CD14-positive monocyte (primary cell): Measurements from ENCODE around the gene LETM1. TPM values are rescaled to one million over a fixed set of nuclear protein-coding genes. Genes with fewer than 3 reads are reported as not detected.
A peak's percentile ranks its signal among the peaks of the same experiment; 100 is the strongest.

Experiments
- DNase-seq, 3 donors: peaks; one replicate each; pipeline ENCODE4 v3.0.0-alpha.2; 2011 to 2022
- H2AFZ ChIP-seq: 2 replicates; pipeline ENCODE4 v1.6.0; 2012; ENCODE audit warnings: mild to moderate bottlenecking, low read depth, low read length, inconsistent platforms; ENCODE audit not compliant: insufficient read depth, poor library complexity, severe bottlenecking
- H3K27ac ChIP-seq, 2 donors: 1 replicate in 1 of 2; 2 replicates in 1 of 2; pipeline ENCODE4 v1.5.1; 2012 to 2013; ENCODE audit warnings: low read length in 2 of 2, control low read depth in 1 of 2, inconsistent platforms in 1 of 2, low read depth in 1 of 2, mild to moderate bottlenecking in 1 of 2
- H3K27me3 ChIP-seq, 2 donors: one replicate each; pipeline versions ENCODE4 v1.6.0 to v1.6.1; 2011 to 2013; ENCODE audit warnings: low read length in 2 of 2; ENCODE audit not compliant: control insufficient read depth in 2 of 2, insufficient read depth in 2 of 2
- H3K36me3 ChIP-seq, 2 donors: replicated peaks in 1 of 2; 1 replicate in 1 of 2; 2 replicates in 1 of 2; pipeline versions ENCODE4 v1.5.1 to v1.6.1; 2012 to 2013; ENCODE audit warnings: low read length in 2 of 2, control low read depth in 1 of 2, inconsistent platforms in 1 of 2, mild to moderate bottlenecking in 1 of 2; ENCODE audit not compliant: insufficient read depth in 2 of 2, control insufficient read depth in 1 of 2
- H3K4me1 ChIP-seq, 2 donors: 1 replicate in 1 of 2; 2 replicates in 1 of 2; pipeline versions ENCODE4 v1.5.1 to v1.6.1; 2012 to 2013; ENCODE audit warnings: low read length in 2 of 2, control low read depth in 1 of 2, inconsistent platforms in 1 of 2, mild to moderate bottlenecking in 1 of 2, moderate library complexity in 1 of 2; ENCODE audit not compliant: insufficient read depth in 2 of 2, control insufficient read depth in 1 of 2
- H3K4me2 ChIP-seq: replicated peaks from 2 replicates; pipeline ENCODE3; 2012; ENCODE audit warnings: low read length, moderate library complexity, mild to moderate bottlenecking; ENCODE audit not compliant: poor library complexity, severe bottlenecking; ENCODE audit errors: extremely low read depth
- H3K4me3 ChIP-seq, 3 experiments: fragments of 200-600 bp in 1 of 3; sonication (generic) in 1 of 3; replicated peaks in 1 of 3; 1 replicate in 2 of 3; 2 replicates in 1 of 3; pipeline ENCODE4 v1.5.1; 2011 to 2013; ENCODE audit warnings: low read length in 3 of 3, mild to moderate bottlenecking in 3 of 3, control low read depth in 2 of 3, low read depth in 2 of 3, inconsistent platforms in 1 of 3, moderate library complexity in 1 of 3
- H3K79me2 ChIP-seq: 2 replicates; pipeline ENCODE4 v1.6.0; 2012; ENCODE audit warnings: mild to moderate bottlenecking, control low read depth, inconsistent platforms, low read length, moderate library complexity; ENCODE audit not compliant: insufficient read depth
- H3K9ac ChIP-seq: 2 replicates; pipeline ENCODE4 v1.6.0; 2017; ENCODE audit warnings: low read length, mild to moderate bottlenecking; ENCODE audit not compliant: insufficient read depth, poor library complexity, severe bottlenecking
- H3K9me3 ChIP-seq, 2 donors: replicated peaks in 1 of 2; 1 replicate in 1 of 2; 2 replicates in 1 of 2; pipeline versions ENCODE4 v1.5.1 to v1.6.1; 2012 to 2013; ENCODE audit warnings: low read length in 2 of 2, control low read depth in 1 of 2; ENCODE audit not compliant: control insufficient read depth in 1 of 2, insufficient read depth in 1 of 2
- H4K20me1 ChIP-seq: 2 replicates; pipeline ENCODE4 v1.6.0; 2012; ENCODE audit warnings: mild to moderate bottlenecking, low read length, control low read depth, moderate library complexity; ENCODE audit not compliant: insufficient read depth
- H3K27ac Mint-ChIP-seq, 7 donors: one replicate each; pipeline ENCODE4 v1.8.0; 2020; ENCODE audit warnings: mild to moderate bottlenecking in 7 of 7, mixed read lengths in 7 of 7, moderate library complexity in 6 of 7, inconsistent platforms in 2 of 7
- H3K27me3 Mint-ChIP-seq, 3 donors: one replicate each; pipeline ENCODE4 v1.8.0; 2021 to 2022; ENCODE audit warnings: low read depth in 3 of 3, mild to moderate bottlenecking in 3 of 3, mixed read lengths in 3 of 3, moderate library complexity in 3 of 3, inconsistent platforms in 1 of 3
- H3K36me3 Mint-ChIP-seq, 2 donors: one replicate each; pipeline ENCODE4 v1.8.0; 2020; ENCODE audit warnings: mixed read lengths in 2 of 2, inconsistent platforms in 1 of 2, mild to moderate bottlenecking in 1 of 2
- H3K4me1 Mint-ChIP-seq: one replicate; pipeline ENCODE4 v1.8.0; 2020; ENCODE audit warnings: mild to moderate bottlenecking, mixed read lengths
- H3K4me3 Mint-ChIP-seq, 2 donors: one replicate each; pipeline ENCODE4 v1.8.0; 2020; ENCODE audit warnings: mild to moderate bottlenecking in 2 of 2, mixed read lengths in 2 of 2, moderate library complexity in 1 of 2
- H3K9me3 Mint-ChIP-seq, 7 donors: one replicate each; pipeline ENCODE4 v1.8.0; 2020 to 2022; ENCODE audit warnings: mixed read lengths in 7 of 7, mild to moderate bottlenecking in 6 of 7, moderate library complexity in 6 of 7, inconsistent platforms in 2 of 7
- WGBS: methylation state at CpG from one replicate; pipeline ENCODE4 v1.1.5; 2013; ENCODE audit warnings: missing lambda C conversion rate; ENCODE audit not compliant: insufficient coverage; 5-methylcytosine and 5-hydroxymethylcytosine counted together
- intact Hi-C, 2 donors: fragments of 100-400 bp; cut with micrococcal nuclease; formaldehyde crosslinking; loops; one replicate each; pipeline versions ENCODE4 v1.15.0 to v1.15.1; 2023
- polyA plus RNA-seq, 3 donors: library from polyadenylated mRNA; depleted of rRNA in 1 of 3; unstranded in 2 of 3; stranded (reverse) in 1 of 3; fragments of 300-500 nt in 2 of 3; fragments of >200 nt in 1 of 3; fragmentation: Illumina TruSeq in 2 of 3; gene quantifications; 1 replicate in 2 of 3; 2 replicates in 1 of 3; pipeline ENCODE4 v1.2.3, GENCODE V29; 2012 to 2021
- TF ChIP-seq, protein P1 (sequence below): fragments of 200-600 bp; IDR thresholded peaks from one replicate; pipeline ENCODE4 v1.8.0; 2022; ENCODE audit warnings: antibody characterized with exemption, mild to moderate bottlenecking

Gene LETM1
- polyA plus RNA-seq, 3 donors = 6.2 to 18.6 (median 9.0) TPM

GRCh38 chr4:1898681-1899080 lies 42.7 kb upstream of the LETM1 start:
- peaks cover 0 to 1% (median 0%) of the 10 kb centered on the region in 3 donors for H3K27me3 Mint-ChIP-seq
- Histone ChIP-seq H3K9me3 (no peaks in the 10 kb centered on the region), H3K4me1 (peaks cover 0 to 2% of the 10 kb centered on the region in 2 donors), H3K27ac (no peak overlapping the region), H3K27me3 (no peaks in the 10 kb centered on the region), H3K4me3 (no peak overlapping the region), H3K79me2 (peaks cover 96% of the 10 kb centered on the region), H2AFZ (no peak overlapping the region), H3K4me2 (no peak overlapping the region), H3K36me3 (peaks cover 25 to 37% of the 10 kb centered on the region in 2 donors), H4K20me1 (no peaks in the 10 kb centered on the region), H3K9ac (no peak overlapping the region)
- TF ChIP-seq, protein P1, sequence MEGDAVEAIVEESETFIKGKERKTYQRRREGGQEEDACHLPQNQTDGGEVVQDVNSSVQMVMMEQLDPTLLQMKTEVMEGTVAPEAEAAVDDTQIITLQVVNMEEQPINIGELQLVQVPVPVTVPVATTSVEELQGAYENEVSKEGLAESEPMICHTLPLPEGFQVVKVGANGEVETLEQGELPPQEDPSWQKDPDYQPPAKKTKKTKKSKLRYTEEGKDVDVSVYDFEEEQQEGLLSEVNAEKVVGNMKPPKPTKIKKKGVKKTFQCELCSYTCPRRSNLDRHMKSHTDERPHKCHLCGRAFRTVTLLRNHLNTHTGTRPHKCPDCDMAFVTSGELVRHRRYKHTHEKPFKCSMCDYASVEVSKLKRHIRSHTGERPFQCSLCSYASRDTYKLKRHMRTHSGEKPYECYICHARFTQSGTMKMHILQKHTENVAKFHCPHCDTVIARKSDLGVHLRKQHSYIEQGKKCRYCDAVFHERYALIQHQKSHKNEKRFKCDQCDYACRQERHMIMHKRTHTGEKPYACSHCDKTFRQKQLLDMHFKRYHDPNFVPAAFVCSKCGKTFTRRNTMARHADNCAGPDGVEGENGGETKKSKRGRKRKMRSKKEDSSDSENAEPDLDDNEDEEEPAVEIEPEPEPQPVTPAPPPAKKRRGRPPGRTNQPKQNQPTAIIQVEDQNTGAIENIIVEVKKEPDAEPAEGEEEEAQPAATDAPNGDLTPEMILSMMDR = no peak
- H3K4me3 Mint-ChIP-seq = peak overlapping the region in 1 of 2 donors; percentile 59
- no peaks in the 10 kb centered on the region for H3K9me3 Mint-ChIP-seq
- H3K4me1 Mint-ChIP-seq = peaks cover 4% of the 10 kb centered on the region
- intact Hi-C loops = loop anchor here (2.0 to 5.0 kb wide), 2 partner anchors 151 to 152 kb away; no protein-coding TSS in a partner anchor
- no peak overlapping the region for H3K27ac Mint-ChIP-seq
- no CpG with 5 or more reads among the region's 1 CpG for WGBS
- DNase-seq = no peak
- peaks cover 31 to 57% of the 10 kb centered on the region in 2 donors for H3K36me3 Mint-ChIP-seq

GRCh38 chr4:1898007-1898406 lies 42.1 kb upstream of the LETM1 start:
- WGBS = 95% methylated on average over 4 of the region's 6 CpGs
- no peak overlapping the region for H3K4me2 ChIP-seq
- peaks cover 0 to 2% of the 10 kb centered on the region in 2 donors for H3K4me1 ChIP-seq
- H3K27me3 Mint-ChIP-seq = peaks cover 0 to 1% (median 0%) of the 10 kb centered on the region in 3 donors
- DNase-seq = no peak
- TF ChIP-seq, protein P1 = no peak
- peaks cover 21 to 33% of the 10 kb centered on the region in 2 donors for H3K36me3 ChIP-seq
- peaks cover 4% of the 10 kb centered on the region for H3K4me1 Mint-ChIP-seq
- intact Hi-C loops = loop anchor here (2.0 to 5.0 kb wide), 2 partner anchors 151 kb away; no protein-coding TSS in a partner anchor
- H3K9me3 Mint-ChIP-seq = no peaks in the 10 kb centered on the region
- peak overlapping the region in 2 of 7 donors; percentile 13 to 47 for H3K27ac Mint-ChIP-seq
- H3K36me3 Mint-ChIP-seq = peaks cover 28 to 56% of the 10 kb centered on the region in 2 donors
- no peak overlapping the region for H3K4me3 ChIP-seq
- H3K4me3 Mint-ChIP-seq = no peak overlapping the region
- H3K79me2 ChIP-seq = peaks cover 97% of the 10 kb centered on the region
- no peaks in the 10 kb centered on the region for H3K9me3 ChIP-seq
- no peak overlapping the region for H3K27ac ChIP-seq
- no peaks in the 10 kb centered on the region for H3K27me3 ChIP-seq
- H3K9ac ChIP-seq = no peak overlapping the region
- no peaks in the 10 kb centered on the region for H4K20me1 ChIP-seq
- H2AFZ ChIP-seq = no peak overlapping the region
